Fibroblast of mammary gland (primary cell): ENCODE results near the gene PSMD7.

Experiments
- DNase-seq: peaks from one replicate; pipeline ENCODE4 v3.0.0-alpha.2; 2010; ENCODE audit warnings: low read depth
- H3K4me3 ChIP-seq: 2 replicates; pipeline ENCODE4 v1.5.1; 2011; ENCODE audit warnings: low read depth, mild to moderate bottlenecking, low read length, moderate library complexity; ENCODE audit not compliant: control insufficient read depth
- TF ChIP-seq, protein P1 (sequence below): conservative IDR thresholded peaks from 2 replicates; pipeline ENCODE4 v1.5.1; 2011; ENCODE audit warnings: low read depth, low read length, inconsistent platforms; ENCODE audit not compliant: control insufficient read depth, insufficient read depth

PSMD7 gene

DNA sequence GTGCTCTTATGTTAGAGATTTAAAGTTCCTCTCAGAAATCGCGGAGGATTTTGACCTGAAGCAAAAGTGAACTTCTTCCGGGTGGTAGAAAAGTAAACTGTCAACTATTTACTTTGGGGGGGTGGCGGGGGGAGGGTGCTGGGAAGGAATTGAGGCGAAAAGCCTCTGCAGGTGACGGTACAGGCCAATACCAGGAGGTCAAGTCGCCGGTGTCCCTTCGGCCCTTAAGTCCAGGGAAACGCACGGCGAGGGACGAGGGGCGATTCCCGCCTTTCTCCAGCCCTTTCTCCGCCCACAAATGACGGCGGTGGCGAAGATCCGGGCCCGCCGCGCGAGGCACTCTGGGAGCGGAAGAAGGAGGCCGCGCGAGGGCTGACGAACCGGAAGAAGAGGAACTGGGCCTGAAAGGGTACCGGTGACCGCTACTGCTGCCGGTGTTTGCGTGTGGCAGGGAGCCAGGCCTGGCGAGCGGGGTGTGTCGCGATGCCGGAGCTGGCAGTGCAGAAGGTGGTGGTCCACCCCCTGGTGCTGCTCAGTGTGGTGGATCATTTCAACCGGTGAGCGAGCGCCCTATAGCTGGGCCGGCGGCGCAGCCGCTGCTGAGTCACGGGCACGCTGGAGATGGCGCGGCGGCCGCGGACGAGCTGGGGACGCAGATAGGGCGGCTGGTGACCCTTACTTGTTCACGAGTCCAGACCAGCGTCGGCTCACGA is at the start of gene PSMD7:
TSS of gene PSMD7 (plus strand) at position 383 of the 713 bp plus-strand sequence. CDS start at position 484, 101 bp downstream.
- TF ChIP-seq, protein P1, sequence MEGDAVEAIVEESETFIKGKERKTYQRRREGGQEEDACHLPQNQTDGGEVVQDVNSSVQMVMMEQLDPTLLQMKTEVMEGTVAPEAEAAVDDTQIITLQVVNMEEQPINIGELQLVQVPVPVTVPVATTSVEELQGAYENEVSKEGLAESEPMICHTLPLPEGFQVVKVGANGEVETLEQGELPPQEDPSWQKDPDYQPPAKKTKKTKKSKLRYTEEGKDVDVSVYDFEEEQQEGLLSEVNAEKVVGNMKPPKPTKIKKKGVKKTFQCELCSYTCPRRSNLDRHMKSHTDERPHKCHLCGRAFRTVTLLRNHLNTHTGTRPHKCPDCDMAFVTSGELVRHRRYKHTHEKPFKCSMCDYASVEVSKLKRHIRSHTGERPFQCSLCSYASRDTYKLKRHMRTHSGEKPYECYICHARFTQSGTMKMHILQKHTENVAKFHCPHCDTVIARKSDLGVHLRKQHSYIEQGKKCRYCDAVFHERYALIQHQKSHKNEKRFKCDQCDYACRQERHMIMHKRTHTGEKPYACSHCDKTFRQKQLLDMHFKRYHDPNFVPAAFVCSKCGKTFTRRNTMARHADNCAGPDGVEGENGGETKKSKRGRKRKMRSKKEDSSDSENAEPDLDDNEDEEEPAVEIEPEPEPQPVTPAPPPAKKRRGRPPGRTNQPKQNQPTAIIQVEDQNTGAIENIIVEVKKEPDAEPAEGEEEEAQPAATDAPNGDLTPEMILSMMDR: no peak
- DNase-seq: peak; percentile 84
- H3K4me3 ChIP-seq: peak within 1 kb of the TSS; percentile 95

DNA sequence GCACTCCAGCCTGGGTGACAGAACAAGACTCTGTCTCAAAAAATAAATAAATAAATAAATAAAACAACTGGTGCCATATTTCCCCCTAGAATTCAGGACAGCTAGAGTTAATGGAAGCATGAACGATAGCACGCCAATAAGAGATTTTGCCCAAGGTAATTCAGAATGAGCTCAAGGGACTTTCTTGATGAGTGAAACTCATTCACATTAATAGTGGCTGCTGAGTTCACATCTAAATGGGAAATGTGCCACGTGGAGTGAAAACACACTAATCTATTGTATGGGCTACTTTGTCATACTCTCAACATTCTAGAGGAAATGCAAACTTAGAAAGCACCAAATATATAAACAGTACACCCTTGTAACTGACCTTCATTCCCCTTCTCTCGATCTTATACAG is 47.4 kb upstream of the PSMD7 start:
- H3K4me3 ChIP-seq: no peak overlapping the region
- DNase-seq: no peak
- TF ChIP-seq, protein P1: no peak

DNA sequence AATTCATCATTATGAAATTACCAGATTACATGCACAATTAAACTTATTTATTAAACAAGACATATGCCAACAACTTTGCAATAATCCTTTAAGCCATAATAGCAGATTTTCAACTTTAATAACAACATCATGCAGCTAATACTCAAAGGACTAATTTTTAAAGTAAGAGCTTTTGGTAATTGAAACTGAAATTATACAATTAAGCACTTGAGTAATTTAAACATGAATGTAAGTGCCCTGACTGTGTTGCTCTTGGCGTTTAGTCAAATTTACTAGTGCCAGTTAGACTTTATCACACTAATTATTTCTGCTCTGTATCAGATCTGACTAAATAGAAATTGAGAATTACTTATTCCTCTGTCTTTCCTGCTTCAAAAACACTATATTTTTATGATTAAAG is 46.8 kb upstream of the PSMD7 start:
- DNase-seq: no peak
- TF ChIP-seq, protein P1: no peak
- no peak overlapping the region for H3K4me3 ChIP-seq

DNA sequence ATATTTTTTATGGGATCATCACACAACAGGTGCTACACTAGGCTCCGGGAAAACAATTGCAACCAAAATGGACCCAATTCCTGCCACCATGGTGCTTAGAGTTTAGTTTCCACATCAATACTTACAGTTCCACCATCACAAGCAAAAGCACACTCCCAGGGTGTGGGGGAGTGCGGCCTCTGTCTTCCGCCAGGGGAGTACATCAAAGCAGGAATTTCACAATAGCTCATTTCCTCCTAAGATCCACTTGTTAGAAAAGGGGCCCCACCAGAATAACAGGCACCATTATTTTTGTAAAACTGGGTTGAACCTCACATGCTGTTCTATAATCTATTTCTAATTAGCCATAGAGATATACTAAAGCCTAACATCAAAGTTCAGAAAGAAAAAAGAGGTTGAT is 44.3 kb upstream of the PSMD7 start:
- TF ChIP-seq, protein P1: no peak
- no peak overlapping the region for H3K4me3 ChIP-seq
- DNase-seq: no peak

DNA sequence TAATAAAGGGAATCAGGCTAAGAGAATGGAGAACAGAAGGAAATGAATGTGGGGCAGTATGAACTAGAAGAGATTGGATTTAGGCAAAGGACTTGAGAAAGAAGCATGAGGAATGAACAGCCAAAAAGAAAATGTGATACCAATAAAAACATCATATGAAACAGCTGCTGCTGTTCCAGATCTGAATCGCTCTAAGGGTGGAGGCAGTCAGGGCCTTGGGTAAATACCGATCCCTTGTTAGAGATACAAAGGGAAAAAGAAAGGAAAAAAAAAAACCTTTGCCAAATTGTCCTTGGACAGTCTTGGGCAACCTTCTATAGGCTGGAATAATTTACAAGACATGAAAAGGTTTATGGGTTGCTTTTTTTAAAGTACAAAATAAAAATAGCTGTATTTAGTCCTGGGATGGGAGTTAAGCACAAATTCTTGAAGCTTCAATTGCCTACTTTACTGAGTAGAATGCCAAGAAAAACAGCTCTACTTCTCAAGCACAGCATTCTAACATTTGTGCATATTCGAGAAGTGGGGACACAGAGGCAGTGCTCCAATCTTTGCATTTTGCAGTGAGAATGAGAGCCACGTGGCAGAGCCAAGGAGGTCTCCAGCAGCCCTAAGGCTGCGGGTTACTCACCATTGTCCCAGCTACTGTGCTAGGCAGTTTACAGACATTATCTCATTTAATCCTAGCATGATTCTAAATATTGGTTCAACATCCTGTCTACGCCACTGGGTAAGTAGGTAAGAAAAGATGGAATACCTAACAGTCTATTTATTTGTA is 43.3 kb upstream of the PSMD7 start:
- DNase-seq: no peak
- TF ChIP-seq, protein P1: no peak

DNA sequence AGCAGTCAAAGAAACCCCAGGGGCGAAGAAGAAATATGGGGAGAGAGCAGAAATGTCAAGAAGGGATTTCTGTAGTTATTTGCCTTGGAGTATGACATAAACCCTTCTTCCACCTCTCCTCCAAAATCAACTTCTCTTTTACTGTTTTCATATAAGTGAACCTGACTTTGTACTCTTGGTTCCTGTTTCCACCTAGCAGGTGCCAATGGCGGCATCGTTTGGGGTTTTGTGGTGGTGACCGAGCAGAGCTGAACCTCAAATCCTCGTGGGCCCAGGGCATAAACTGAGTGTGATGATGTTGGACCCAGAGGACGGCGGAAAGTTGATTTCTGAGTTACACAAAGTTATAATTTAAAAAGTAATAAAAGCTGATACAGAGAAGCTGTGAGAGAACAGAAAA is 39.6 kb upstream of the PSMD7 start:
- DNase-seq: no peak
- TF ChIP-seq, protein P1: no peak
- no peak overlapping the region for H3K4me3 ChIP-seq

More for the DNA sequence above, 43.3 kb upstream of the PSMD7 start:
- H3K4me3 ChIP-seq: no peak overlapping the region
